Measurements from ENCODE around the gene CTNND2. TPM values are rescaled to one million over a fixed set of nuclear protein-coding genes. Genes with fewer than 3 reads are reported as not detected.

CTNND2 gene
- total and polyA plus RNA-seq, 3 donors from 2014 or later: 9.1 to 17.2 (median 11.3) TPM

GRCh38 chr5:10987276-10987924 lies 916.8 kb downstream of the CTNND2 start:
- intact Hi-C loops (cut with DNase I; ENCODE audit: low total_unique reads): no loop called here
- DNase-seq: no peak
- H3K4me1 ChIP-seq: no peaks in the 10 kb centered on the region
- H3K27ac ChIP-seq: no peak overlapping the region
- H3K27me3 ChIP-seq: no peaks in the 10 kb centered on the region
- TF ChIP-seq CTCF (IDR thresholded peaks at IDR 0.05) (no peak), POLR2A (IDR thresholded peaks at IDR 0.05) (no peak)
- no peaks in the 10 kb centered on the region for H3K9me3 ChIP-seq
- no peak overlapping the region for H3K4me3 ChIP-seq
- no peaks in the 10 kb centered on the region for H3K36me3 ChIP-seq (ENCODE audit: low read depth, missing control alignments)
- 55 to 61% methylated on average over 8 of the region's 8 CpGs for WGBS, 2 donors

- Histone ChIP-seq H3K36me3 (ENCODE audit: low read depth, missing control alignments) (no peaks in the 10 kb centered on the region), H3K9me3 (no peaks in the 10 kb centered on the region), H3K27me3 (no peaks in the 10 kb centered on the region), H3K4me1 (no peaks in the 10 kb centered on the region), H3K27ac (no peak overlapping the region), H3K4me3 (no peak overlapping the region)
- intact Hi-C loops (cut with DNase I; ENCODE audit: low total_unique reads): no loop called here
- 86 to 96% methylated on average over 2 of the region's 2 CpGs for WGBS, 2 donors
- TF ChIP-seq CTCF (IDR thresholded peaks at IDR 0.05) (no peak), POLR2A (IDR thresholded peaks at IDR 0.05) (no peak)
- no peak for DNase-seq
Measured at GRCh38 chr5:10985721-10986110, 918.5 kb downstream of the CTNND2 start.

- H3K4me3 ChIP-seq: no peak overlapping the region
- H3K36me3 ChIP-seq (ENCODE audit: low read depth, missing control alignments): no peaks in the 10 kb centered on the region
- intact Hi-C loops (cut with DNase I; ENCODE audit: low total_unique reads): no loop called here
- TF ChIP-seq POLR2A (IDR thresholded peaks at IDR 0.05) (no peak), CTCF (IDR thresholded peaks at IDR 0.05) (no peak)
- H3K4me1 ChIP-seq: no peaks in the 10 kb centered on the region
- no peaks in the 10 kb centered on the region for H3K9me3 ChIP-seq
- no peaks in the 10 kb centered on the region for H3K27me3 ChIP-seq
- no peak for DNase-seq
- H3K27ac ChIP-seq: no peak overlapping the region
- 88 to 94% methylated on average over 4 of the region's 4 CpGs for WGBS, 2 donors
Measured at GRCh38 chr5:10985091-10985720, 919.0 kb downstream of the CTNND2 start.

GRCh38 chr5:10984021-10984715 lies 920.1 kb downstream of the CTNND2 start:
- TF ChIP-seq CTCF (IDR thresholded peaks at IDR 0.05) (no peak), POLR2A (IDR thresholded peaks at IDR 0.05) (no peak)
- intact Hi-C loops (cut with DNase I; ENCODE audit: low total_unique reads): no loop called here
- WGBS, 2 donors: 70% methylated on average over 10 of the region's 10 CpGs

More at GRCh38 chr5:10984021-10984715, 920.1 kb downstream of the CTNND2 start:
- no peak for DNase-seq
- H3K4me1 ChIP-seq: no peaks in the 10 kb centered on the region
- H3K27me3 ChIP-seq: no peaks in the 10 kb centered on the region
- no peak overlapping the region for H3K4me3 ChIP-seq
- H3K27ac ChIP-seq: no peak overlapping the region
- H3K9me3 ChIP-seq: no peaks in the 10 kb centered on the region
- H3K36me3 ChIP-seq (ENCODE audit: low read depth, missing control alignments): no peaks in the 10 kb centered on the region
